ENCODE data around the gene ZDHHC12. TPM values are rescaled to one million over a fixed set of nuclear protein-coding genes. Genes with fewer than 3 reads are reported as not detected.

The ZDHHC12 gene
- total RNA-seq, 1 experiment from 2014 or later = 39.3 TPM

GRCh38 chr9:128684065-128684324 lies 39.9 kb downstream of the ZDHHC12 start:
- Histone ChIP-seq H3K27ac (ENCODE audit: low read length) (peak overlapping the region; percentile 86), H3K27me3 (ENCODE audit: control insufficient read depth, insufficient read depth, low read length) (no peaks in the 10 kb centered on the region), H3K4me1 (ENCODE audit: control insufficient read depth, insufficient read depth, low read length) (peaks cover 30% of the 10 kb centered on the region), H3K9me3 (ENCODE audit: control insufficient read depth, insufficient read depth, low read depth, low read length) (no peaks in the 10 kb centered on the region), H3K36me3 (ENCODE audit: control insufficient read depth, insufficient read depth, low read length) (no peaks in the 10 kb centered on the region), H3K4me3 (ENCODE audit: low read depth in 2 of 2, low read length in 2 of 2) (peak overlapping the region; percentile 52 to 80)
- ATAC-seq (no peak; the same call in 1 of the 2 replicates), DNase-seq (ENCODE audit: low read depth, low spot score) (no peak)
- TF ChIP-seq REST (IDR thresholded peaks at IDR 0.05; ENCODE audit: insufficient read depth in 1 of 2, low read depth in 2 of 2, low read length in 1 of 2) = no peak
- no peak for TF ChIP-seq SIN3A (IDR thresholded peaks at IDR 0.05; ENCODE audit: borderline replicate concordance, insufficient read depth, low read depth, low read length)
- no peak for TF ChIP-seq TCF7L2 (IDR thresholded peaks at IDR 0.05; ENCODE audit: low read depth, low read length)
- no peak for TF ChIP-seq CTCF (IDR thresholded peaks at IDR 0.05)
- TF ChIP-seq POLR2AphosphoS5 (IDR thresholded peaks at IDR 0.05; ENCODE audit: low read depth, low read length) = no peak
- ChIA-PET CTCF (no interaction called here), POLR2A (no interaction called here)
- in situ Hi-C loops (cut with HindIII; ENCODE audit: low pct_unique_long_range_greater_than_20kb, low sequenced_read_pairs) = no loop called here
- intact Hi-C loops (cut with micrococcal nuclease; ENCODE audit: unreplicated experiment) = no loop called here
- TSS peak; percentile 91 for BruUV-seq (replicated peaks)

GRCh38 chr9:128683340-128684064 lies 40.4 kb downstream of the ZDHHC12 start:
- ATAC-seq = no peak
- intact Hi-C loops (cut with micrococcal nuclease; ENCODE audit: unreplicated experiment) (no loop called here), in situ Hi-C loops (cut with HindIII; ENCODE audit: low pct_unique_long_range_greater_than_20kb, low sequenced_read_pairs) (no loop called here)
- Histone ChIP-seq H3K4me1 (ENCODE audit: control insufficient read depth, insufficient read depth, low read length) (peaks cover 30% of the 10 kb centered on the region), H3K27ac (ENCODE audit: low read length) (peak overlapping the region; percentile 86), H3K36me3 (ENCODE audit: control insufficient read depth, insufficient read depth, low read length) (no peaks in the 10 kb centered on the region), H3K27me3 (ENCODE audit: control insufficient read depth, insufficient read depth, low read length) (no peaks in the 10 kb centered on the region), H3K9me3 (ENCODE audit: control insufficient read depth, insufficient read depth, low read depth, low read length) (no peaks in the 10 kb centered on the region), H3K4me3 (ENCODE audit: low read depth in 2 of 2, low read length in 2 of 2) (peak overlapping the region; percentile 52 to 80)
- no TSS peak for BruUV-seq (replicated peaks)
- ChIA-PET CTCF (no interaction called here), POLR2A (no interaction called here)
- DNase-seq (ENCODE audit: low read depth, low spot score) = no peak
- TF ChIP-seq TCF7L2 (IDR thresholded peaks at IDR 0.05; ENCODE audit: low read depth, low read length) (no peak), CTCF (IDR thresholded peaks at IDR 0.05) (no peak), SIN3A (IDR thresholded peaks at IDR 0.05; ENCODE audit: borderline replicate concordance, insufficient read depth, low read depth, low read length) (no peak), REST (IDR thresholded peaks at IDR 0.05; ENCODE audit: insufficient read depth in 1 of 2, low read depth in 2 of 2, low read length in 1 of 2) (no peak), POLR2AphosphoS5 (IDR thresholded peaks at IDR 0.05; ENCODE audit: low read depth, low read length) (no peak)
